ENCODE results near the gene KCNH3.
"Not testable (repeated sequence)": the region's sequence is repeated elsewhere in the genome, so short reads cannot be mapped to it uniquely, and the experiment has no call there.

The KCNH3 gene

DNA sequence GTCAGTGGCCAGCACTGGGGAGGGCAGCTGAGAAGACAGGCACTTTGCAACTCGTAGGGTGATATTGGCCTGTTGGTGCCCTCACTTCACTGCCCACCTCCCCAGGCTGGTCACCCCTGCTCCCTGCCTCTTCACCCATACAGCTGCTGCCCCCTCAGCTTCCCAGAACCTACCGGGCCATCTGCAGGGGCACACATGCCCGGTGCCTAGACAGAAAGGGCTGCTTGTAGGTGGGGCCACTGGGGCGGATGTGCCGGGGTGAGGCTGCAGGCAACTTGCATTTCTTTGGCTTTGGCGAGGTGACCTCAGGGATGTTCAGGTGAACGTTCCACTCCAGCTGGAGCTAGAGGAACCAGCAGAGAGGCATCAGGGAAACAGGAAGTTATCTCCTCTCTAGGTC lies 49.5 kb downstream of the KCNH3 start:
- DNase-seq (ENCODE audit: low read depth): no peak

DNA sequence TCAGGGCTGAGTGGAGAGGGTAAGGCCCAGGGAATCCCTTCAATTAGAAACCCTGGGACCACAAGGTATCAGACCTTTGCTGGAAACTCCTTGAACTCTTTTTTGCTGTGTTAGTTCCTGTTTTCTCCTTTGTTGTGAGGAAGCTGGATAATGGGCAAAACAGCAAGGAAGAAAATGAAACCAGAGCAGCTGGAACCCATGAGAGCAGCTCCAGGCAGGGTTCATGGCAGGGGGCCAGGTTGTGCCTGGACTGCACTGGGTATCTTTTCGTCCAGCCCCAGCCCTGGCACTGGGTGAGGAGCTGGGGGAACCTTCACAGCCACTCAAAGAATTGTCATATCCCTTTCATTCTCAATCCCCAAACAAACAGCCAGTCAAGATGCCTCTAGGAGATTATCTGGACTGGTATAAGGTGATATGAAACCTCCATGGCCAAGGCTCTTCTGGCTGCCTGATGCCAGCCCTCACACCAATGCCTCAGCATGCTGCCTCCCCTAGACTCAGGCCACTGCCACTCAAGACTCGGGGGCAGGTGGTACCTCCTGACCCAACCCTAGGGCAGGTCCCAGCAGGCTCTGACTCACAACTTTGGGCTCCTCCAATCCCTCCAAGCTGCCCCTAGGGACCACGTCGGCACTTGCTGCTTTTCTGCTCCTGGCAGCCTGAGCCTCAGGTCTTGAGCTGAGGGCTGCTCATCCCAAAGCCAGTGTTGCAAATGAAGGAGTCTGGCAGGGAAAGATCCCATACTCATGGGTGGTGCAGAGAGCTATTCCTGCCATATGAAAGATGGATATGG lies 50.1 kb downstream of the KCNH3 start:
- DNase-seq (ENCODE audit: low read depth): no peak

- DNase-seq (ENCODE audit: low read depth): no peak
Measured at GRCh38 chr12:49598527-49598926, 59.7 kb downstream of the KCNH3 start.

DNA sequence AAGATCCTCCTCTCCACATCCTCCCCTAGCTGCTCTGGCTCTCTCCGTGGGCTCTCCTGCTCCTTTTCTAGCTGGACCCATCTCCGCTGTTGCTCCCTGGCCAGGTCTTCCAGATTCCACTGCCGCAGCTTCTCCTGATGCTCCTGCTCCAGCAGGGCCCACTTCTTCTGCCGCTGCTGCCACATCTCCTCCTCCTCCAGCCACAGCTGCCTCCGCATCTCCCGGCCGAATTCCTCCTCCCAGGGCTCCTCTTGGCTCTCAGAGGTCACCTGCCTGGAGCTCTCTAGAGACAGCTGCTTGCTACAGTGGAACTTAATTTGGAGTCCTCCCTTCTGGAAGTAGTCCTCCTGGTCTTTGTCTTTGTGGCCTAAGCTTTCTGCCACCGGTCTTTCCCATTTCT lies 61.1 kb downstream of the KCNH3 start:
- DNase-seq (ENCODE audit: low read depth): no peak

- DNase-seq (ENCODE audit: low read depth): no peak
Measured at GRCh38 chr12:49603721-49604120, 64.9 kb downstream of the KCNH3 start.

DNA sequence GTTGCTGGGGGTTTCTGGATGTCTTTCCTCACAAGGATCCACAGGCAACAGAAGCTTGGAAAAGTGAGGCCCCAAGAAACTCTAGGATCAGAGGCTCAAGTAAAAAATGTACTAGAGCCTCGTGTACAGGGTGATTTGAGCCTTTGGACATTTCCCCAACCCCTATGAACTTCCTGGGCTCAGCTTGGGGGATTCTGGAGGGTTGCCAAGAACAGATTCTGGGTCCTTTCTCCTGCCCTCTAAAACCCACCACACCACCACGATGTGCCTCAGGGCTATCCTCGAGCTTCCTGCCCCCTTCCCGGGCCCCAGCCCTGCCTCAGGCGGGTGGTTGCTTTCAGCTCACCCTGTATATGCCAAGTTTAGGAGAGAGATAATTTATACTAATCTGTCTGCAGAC lies 66.0 kb downstream of the KCNH3 start:
- no peak for DNase-seq (ENCODE audit: low read depth)

GRCh38 chr12:49605539-49605938 lies 66.7 kb downstream of the KCNH3 start, which contains the start of gene FAM186B:
Gene FAM186B, minus strand, starts transcription at chr12:49605639. Its CDS starts 162 bp downstream, at chr12:49605477.
- not testable (repeated sequence) for DNase-seq (ENCODE audit: low read depth)

Measured in T follicular helper cell (primary cell).